C4-2B (cell line): ENCODE measurements around the gene CYB5R2.
"Not testable (repeated sequence)": the region's sequence is repeated elsewhere in the genome, so short reads cannot be mapped to it uniquely, and the experiment has no call there.

ENCODE experiments used
- CTCF ChIP-seq: fragments of 450-650 bp; conservative IDR thresholded peaks from 2 replicates; pipeline ENCODE4 v1.5.1; 2017; ENCODE audit warnings: mild to moderate bottlenecking
- ZFX ChIP-seq: fragments of 450-650 bp; IDR thresholded peaks from 2 replicates; pipeline ENCODE4 v1.6.1; 2017

DNA sequence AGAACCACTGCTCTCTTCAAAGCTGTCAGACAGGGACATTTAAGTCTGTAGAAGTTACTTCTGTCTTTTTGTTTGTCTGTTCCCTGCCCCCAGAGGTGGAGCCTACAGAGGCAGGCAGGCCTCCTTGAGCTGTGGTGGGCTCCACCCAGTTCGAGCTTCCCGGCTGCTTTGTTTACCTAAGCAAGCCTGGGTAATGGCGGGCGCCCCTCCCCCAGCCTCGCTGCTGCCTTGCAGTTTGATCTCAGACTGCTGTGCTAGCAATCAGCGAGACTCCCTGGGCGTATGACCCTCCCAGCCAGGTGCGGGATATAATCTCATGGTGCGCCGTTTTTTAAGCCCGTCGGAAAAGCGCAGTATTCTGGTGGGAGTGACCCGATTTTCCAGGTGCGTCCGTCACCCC lies 9.8 kb downstream of the CYB5R2 start:
- not testable (repeated sequence) for TF ChIP-seq CTCF, ZFX
